Spleen (tissue), 7 donors: Measurements from ENCODE around the gene UBC.

Source experiments
- POLR2A ChIP-seq, 3 donors: fragments of 450-650 bp; IDR thresholded peaks; one replicate each; pipeline ENCODE4 v1.5.1; 2017; ENCODE audit warnings: antibody characterized with exemption in 3 of 3, mild to moderate bottlenecking in 1 of 3
- POLR2AphosphoS5 ChIP-seq, 3 donors: sonication (generic); formaldehyde crosslinking; IDR thresholded peaks; one replicate each; pipeline ENCODE4 v1.5.1; 2017; ENCODE audit warnings: antibody characterized with exemption in 3 of 3
- TF ChIP-seq, protein P1 (sequence below), 11 experiments: fragments of 200-600 bp in 7 of 11; fragments of 450-650 bp in 4 of 11; sonication (generic) in 4 of 11; IDR thresholded peaks in 8 of 11; conservative IDR thresholded peaks in 3 of 11; 1 replicate in 7 of 11; 2 replicates in 4 of 11; pipeline versions ENCODE4 v1.4.0 to v1.8.0; 2016 to 2021; ENCODE audit warnings: antibody characterized with exemption in 11 of 11, inconsistent platforms in 4 of 11, mild to moderate bottlenecking in 1 of 11
- donor health status: DM: no; HTN: no; CAD: no; lungs with moderate emphysema.
- donor health status: DM: no; HTN: no; CAD: no.
- donor health status: DM: no; HTN: no; CAD: no.

DNA sequence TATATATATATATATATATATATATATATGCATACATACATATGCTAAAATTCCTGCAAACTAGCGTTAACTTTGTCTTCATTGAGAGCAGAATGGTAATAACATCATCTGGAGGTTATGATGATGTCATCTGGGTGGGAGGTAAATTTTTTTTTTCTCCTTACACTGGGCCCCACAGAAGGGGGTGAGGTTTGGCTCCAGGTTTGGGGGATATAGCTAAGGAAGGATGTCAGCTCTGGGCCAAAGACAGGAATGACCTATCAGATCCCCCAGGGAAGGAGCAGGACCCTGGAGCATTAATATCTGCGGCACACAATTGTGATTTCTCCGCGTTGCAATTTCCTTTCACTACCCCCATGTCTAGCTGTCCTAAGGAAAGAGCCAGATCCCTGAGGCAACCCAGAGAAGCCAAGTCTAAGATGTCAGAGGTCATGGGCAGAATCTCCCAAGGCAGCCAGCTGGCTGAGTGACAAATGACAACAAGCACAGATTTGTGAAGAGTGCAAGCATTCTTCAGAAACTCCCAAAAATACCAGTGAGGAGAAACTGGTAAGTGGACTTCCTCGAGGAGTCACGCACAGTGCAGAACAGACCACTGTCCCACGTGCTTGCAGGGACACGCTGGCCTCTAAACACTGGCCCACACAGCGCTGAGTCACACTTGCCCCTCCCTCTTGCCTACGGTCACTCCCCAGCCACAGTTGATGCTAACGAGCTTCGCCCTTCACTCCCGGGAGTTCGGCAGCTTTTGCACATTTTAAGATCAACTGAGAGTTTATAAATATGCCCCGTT is 9.9 kb downstream of the UBC start:
- TF ChIP-seq POLR2A (IDR thresholded peaks at IDR 0.05) = no peak
- TF ChIP-seq, protein P1, sequence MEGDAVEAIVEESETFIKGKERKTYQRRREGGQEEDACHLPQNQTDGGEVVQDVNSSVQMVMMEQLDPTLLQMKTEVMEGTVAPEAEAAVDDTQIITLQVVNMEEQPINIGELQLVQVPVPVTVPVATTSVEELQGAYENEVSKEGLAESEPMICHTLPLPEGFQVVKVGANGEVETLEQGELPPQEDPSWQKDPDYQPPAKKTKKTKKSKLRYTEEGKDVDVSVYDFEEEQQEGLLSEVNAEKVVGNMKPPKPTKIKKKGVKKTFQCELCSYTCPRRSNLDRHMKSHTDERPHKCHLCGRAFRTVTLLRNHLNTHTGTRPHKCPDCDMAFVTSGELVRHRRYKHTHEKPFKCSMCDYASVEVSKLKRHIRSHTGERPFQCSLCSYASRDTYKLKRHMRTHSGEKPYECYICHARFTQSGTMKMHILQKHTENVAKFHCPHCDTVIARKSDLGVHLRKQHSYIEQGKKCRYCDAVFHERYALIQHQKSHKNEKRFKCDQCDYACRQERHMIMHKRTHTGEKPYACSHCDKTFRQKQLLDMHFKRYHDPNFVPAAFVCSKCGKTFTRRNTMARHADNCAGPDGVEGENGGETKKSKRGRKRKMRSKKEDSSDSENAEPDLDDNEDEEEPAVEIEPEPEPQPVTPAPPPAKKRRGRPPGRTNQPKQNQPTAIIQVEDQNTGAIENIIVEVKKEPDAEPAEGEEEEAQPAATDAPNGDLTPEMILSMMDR (IDR thresholded peaks at IDR 0.05 in 8 of 11, conservative IDR thresholded peaks at IDR 0.05 in 3 of 11) = no peak
- peak; percentile 75 to 79 (median 78) for TF ChIP-seq POLR2AphosphoS5 (IDR thresholded peaks at IDR 0.05)
